GM10248 (cell line): ENCODE results near the gene AATK.

Source experiments
- CTCF ChIA-PET: fragments of 300-600 bp; sonication (Branson Sonifier 250); formaldehyde crosslinking; extraction: SDS; loops from one replicate; lab custom pipeline; 2021; ENCODE audit warnings: antibody characterized with exemption; lab: Yijun Ruan, JAX
- POLR2A ChIA-PET: fragments of 350-650 bp; sonication (Branson Sonifier 250); formaldehyde crosslinking; extraction: SDS; loops from one replicate; lab custom pipeline; 2020; ENCODE audit warnings: antibody characterized with exemption; lab: Yijun Ruan, JAX
- DNase-seq: peaks from one replicate; pipeline ENCODE4 v3.0.0; 2012; ENCODE audit errors: extremely low spot score
- TF ChIP-seq, protein P1 (sequence below): IDR thresholded peaks from 2 replicates; pipeline ENCODE4 v1.5.1; 2012; ENCODE audit warnings: mild to moderate bottlenecking, low read depth; ENCODE audit errors: extremely low read depth, missing control alignments, control extremely low read depth

Gene AATK

DNA sequence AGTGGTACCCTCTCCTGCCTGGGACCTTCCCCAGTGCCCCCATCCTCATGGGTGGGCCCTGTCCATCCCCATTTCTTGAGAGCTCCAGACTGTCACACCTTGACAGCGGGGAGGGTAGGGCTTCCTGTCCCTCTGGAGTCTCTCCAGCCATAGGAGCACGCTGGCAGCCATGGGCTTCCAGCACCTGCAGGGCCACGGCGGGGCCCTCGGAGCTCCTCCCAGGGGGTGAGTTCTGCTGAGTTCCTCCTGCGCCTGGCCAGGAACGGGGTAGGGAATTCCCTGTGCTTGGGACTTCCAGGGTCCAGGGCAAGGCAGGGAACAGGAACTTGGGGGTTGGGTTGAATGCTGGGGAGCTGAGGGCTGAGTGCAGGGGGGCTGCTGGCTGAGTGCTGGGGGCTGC, 23.0 kb upstream of the AATK start:
- ChIA-PET POLR2A (no interaction called here), CTCF (interaction anchor here (1.5 kb wide), 1 partner anchor 9 kb away, joined by 6 read pairs; no protein-coding TSS in a partner anchor)
- TF ChIP-seq, protein P1, sequence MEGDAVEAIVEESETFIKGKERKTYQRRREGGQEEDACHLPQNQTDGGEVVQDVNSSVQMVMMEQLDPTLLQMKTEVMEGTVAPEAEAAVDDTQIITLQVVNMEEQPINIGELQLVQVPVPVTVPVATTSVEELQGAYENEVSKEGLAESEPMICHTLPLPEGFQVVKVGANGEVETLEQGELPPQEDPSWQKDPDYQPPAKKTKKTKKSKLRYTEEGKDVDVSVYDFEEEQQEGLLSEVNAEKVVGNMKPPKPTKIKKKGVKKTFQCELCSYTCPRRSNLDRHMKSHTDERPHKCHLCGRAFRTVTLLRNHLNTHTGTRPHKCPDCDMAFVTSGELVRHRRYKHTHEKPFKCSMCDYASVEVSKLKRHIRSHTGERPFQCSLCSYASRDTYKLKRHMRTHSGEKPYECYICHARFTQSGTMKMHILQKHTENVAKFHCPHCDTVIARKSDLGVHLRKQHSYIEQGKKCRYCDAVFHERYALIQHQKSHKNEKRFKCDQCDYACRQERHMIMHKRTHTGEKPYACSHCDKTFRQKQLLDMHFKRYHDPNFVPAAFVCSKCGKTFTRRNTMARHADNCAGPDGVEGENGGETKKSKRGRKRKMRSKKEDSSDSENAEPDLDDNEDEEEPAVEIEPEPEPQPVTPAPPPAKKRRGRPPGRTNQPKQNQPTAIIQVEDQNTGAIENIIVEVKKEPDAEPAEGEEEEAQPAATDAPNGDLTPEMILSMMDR = no peak
- no peak for DNase-seq

DNA sequence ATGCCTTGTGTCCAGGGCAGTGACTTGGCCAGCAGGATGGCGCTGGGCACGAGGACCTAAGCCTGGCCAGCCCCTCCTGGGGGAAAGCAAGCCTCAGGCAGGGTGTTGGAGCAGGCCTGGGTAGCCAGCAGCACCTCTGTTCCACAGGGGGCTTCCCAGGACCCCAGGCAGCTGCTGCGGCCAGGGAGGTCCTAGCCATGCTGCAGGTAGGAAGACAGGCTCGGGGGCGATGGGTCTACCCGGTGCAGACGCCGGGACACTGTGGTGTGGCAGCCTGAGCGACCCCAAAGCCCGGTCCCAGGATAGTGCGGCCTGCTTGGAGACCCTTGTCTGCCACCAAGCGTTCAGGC, 22.4 kb upstream of the AATK start:
- TF ChIP-seq, protein P1 = no peak
- CTCF ChIA-PET = interaction anchor here (1.5 kb wide), 1 partner anchor 9 kb away, joined by 6 read pairs; no protein-coding TSS in a partner anchor
- no peak for DNase-seq
- POLR2A ChIA-PET = no interaction called here

DNA sequence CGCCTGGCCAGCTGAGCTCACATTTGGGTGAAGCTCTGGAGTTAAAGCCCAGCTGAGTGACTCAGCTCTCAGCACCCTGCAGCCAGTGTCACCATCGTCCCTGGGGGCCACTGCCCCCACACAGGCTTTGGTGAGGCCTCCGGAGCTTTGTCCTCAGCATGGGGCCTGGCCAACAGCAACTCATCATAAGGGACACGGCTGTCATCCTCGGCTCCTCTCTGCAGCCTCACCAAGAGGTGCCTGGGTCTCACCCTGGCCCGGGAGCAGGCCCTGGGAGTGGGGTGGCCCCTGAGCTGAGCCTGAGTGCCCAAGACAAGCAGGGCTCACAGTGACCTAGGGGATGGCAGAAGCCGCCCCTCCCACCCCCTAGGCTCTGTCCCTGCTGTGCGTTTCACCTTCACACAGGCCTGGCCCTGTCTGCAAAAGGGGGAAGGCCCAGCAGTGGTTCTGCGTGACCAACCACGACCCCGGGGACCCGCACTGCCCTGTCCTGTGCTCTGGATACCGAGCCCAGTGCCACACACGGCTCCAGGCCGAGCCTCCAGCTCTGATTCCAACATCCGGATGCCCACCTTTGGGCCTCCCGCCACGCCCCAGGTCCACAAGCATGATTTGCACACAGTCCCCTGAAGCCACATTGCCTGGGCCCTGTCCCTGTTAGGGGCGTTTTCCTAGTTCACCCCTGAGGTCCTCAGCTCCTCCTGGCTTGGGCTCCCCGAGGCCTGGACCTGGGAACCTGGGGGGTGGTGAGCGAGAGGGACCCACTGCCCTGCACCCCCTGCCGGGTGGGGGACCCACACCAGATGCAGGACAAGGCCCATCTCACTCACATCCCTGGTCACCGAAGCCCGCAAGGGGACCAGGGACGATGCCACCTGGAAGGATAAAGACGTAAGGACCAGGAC, 21.8 kb upstream of the AATK start:
- TF ChIP-seq, protein P1 = no peak
- ChIA-PET CTCF (interaction anchor here (1.1 to 1.4 kb wide), 2 partner anchors 34 to 45 kb away, joined by 3 read pairs; no protein-coding TSS in a partner anchor), POLR2A (no interaction called here)
- no peak for DNase-seq

DNA sequence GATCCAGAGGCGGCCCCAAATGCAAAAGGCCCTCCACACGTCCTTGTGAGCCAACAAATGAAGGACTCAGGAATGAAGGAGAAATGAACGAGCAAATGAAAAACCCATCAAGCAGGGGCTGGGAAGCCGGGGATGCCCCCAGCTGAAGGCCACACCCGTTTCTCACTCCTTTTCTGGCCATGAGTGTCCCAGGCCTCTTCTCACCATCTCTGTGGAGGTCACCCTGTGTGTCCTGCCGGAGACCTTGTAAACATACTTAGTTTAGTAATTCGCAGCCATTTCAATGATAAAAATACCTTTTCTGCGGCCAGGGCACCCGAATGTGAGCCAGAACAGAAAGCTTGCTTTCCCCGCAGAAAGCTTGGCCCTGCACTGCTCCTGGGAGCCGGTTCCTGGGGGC, 21.1 kb upstream of the AATK start:
- CTCF ChIA-PET = interaction anchor here (1.1 to 1.4 kb wide), 2 partner anchors 33 to 44 kb away, joined by 3 read pairs; no protein-coding TSS in a partner anchor
- no peak for DNase-seq
- TF ChIP-seq, protein P1 = no peak
- POLR2A ChIA-PET = no interaction called here

DNA sequence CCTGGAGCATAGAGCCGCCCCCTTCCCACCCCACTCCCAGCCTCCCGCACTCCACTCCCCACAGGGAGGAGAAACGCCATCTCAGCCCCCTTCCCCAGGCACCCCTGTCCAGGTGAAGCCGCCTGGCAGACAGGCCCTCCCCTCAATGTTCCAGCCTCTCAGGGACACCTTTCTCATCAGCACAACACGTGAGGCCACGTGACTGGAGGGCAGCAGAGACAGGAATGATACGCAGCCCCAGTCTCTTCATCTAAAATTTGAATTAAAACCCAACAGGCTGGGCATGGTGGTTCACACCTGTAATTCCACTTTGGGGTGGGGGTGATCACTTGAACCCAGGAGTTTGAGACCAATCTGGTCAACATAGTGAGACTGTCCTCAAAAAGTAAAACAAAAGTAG, 20.2 kb upstream of the AATK start:
- CTCF ChIA-PET = no interaction called here
- TF ChIP-seq, protein P1 = no peak
- POLR2A ChIA-PET = no interaction called here
- DNase-seq = no peak

DNA sequence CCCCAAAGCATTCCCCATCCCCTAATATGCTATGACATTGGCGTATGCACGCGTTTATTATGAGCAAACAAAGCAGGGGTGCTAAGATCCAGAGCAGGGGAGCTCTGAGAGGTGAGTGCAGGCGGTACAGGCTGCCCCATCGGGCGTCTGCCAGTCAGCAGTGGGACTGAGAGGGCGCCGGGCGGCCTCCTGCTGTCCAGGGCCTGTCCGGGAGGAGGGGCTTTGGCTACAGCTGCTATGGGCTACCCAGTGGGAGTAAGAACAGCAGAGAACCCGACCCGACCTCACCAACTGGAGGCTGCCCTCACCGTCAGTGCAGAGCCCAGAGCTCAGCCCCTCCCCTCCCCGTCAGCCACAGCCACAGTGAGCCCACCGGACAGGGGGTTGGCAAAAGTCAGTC, 18.5 kb upstream of the AATK start:
- POLR2A ChIA-PET = no interaction called here
- CTCF ChIA-PET = no interaction called here
- DNase-seq = no peak
- TF ChIP-seq, protein P1 = no peak
